Epithelial cell of proximal tubule (primary cell): ENCODE results near the gene IL18. TPM values are rescaled to one million over a fixed set of nuclear protein-coding genes. Genes with fewer than 3 reads are reported as not detected.
A peak's percentile ranks its signal among the peaks of the same experiment; 100 is the strongest.
"Not testable (repeated sequence)": the region's sequence is repeated elsewhere in the genome, so short reads cannot be mapped to it uniquely, and the experiment has no call there.

ENCODE experiments used
- DNase-seq: peaks from one replicate; pipeline ENCODE4 v3.0.0-alpha.2; 2011; ENCODE audit warnings: low read depth
- H3K4me3 ChIP-seq: 2 replicates; pipeline ENCODE4 v1.5.1; 2011; ENCODE audit warnings: low read depth, mild to moderate bottlenecking, low read length
- total RNA-seq: library from RNA; depleted of rRNA; stranded (reverse); fragments of >200 nt; gene quantifications from 2 replicates; pipeline ENCODE4 v1.2.3, GENCODE V29; 2015
- TF ChIP-seq, protein P1 (sequence below): conservative IDR thresholded peaks from 2 replicates; pipeline ENCODE4 v1.5.1; 2012; ENCODE audit warnings: low read depth, mild to moderate bottlenecking, low read length

IL18 gene
- total RNA-seq: 31.3 and 48.5 TPM in 2 replicates

DNA sequence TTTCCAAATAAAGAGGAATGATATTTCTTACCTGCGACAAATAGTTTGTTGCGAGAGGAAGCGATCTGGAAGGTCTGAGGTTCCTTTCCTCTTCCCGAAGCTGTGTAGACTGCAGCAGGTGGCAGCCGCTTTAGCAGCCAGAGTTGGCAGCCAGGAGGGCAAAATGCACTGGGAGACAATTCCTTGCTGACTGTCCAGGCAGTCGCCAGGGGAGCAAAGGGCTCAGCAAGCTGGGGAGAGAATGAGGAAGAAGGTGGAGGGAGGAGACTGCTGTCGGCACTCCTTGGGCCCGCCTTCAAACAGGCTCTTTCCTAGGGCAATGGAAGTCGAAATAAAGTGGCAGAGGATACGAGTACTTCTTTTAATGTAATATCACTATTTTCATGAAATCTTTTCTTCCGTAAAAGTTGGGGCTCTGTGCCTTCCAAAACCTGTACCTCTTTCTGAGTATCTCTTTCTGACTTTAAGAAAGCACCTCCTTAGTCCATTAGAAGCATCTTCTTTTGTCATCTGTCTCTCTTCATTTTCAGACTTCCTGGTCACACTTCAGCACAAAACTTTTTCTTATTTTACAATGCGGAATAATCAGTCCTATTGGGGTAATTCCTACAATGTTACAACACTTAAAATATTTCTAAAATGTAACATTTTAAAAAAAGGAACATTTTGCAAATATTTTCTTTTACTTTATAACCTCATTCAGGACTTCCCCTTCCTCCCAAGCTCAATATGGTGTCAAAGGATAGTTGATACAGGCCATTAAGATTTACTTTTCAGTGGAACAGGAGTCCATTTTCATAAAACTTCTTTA, at the start of gene IL18:
Gene IL18, minus strand, starts transcription at position 220 of the 811 bp plus-strand sequence. CDS start 9,041 bp downstream, outside the sequence.
- no peak for DNase-seq
- peak within 1 kb of the TSS; percentile 61 for H3K4me3 ChIP-seq
- TF ChIP-seq, protein P1, sequence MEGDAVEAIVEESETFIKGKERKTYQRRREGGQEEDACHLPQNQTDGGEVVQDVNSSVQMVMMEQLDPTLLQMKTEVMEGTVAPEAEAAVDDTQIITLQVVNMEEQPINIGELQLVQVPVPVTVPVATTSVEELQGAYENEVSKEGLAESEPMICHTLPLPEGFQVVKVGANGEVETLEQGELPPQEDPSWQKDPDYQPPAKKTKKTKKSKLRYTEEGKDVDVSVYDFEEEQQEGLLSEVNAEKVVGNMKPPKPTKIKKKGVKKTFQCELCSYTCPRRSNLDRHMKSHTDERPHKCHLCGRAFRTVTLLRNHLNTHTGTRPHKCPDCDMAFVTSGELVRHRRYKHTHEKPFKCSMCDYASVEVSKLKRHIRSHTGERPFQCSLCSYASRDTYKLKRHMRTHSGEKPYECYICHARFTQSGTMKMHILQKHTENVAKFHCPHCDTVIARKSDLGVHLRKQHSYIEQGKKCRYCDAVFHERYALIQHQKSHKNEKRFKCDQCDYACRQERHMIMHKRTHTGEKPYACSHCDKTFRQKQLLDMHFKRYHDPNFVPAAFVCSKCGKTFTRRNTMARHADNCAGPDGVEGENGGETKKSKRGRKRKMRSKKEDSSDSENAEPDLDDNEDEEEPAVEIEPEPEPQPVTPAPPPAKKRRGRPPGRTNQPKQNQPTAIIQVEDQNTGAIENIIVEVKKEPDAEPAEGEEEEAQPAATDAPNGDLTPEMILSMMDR: peak; percentile 15

DNA sequence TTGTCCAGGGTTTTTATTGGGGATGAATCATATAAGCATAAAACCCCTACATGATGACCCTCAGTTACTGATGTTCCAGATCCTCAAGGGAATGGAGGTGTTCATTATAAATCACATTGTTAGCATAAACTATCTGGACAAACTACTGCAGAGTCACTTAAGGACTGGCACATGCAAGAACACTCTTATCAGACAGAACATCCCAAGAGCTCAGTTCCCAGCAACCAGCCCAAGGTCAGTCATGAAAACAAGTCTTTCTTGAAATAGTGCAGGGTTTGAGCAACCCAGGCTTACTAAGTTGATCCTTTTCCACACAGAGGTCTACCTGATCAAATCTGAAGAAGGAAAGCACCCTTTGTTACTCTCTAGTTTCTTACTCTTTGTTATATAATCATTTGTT, 48.8 kb upstream of the IL18 start:
- H3K4me3 ChIP-seq: no peak overlapping the region
- DNase-seq: no peak
- TF ChIP-seq, protein P1: no peak

- no peak overlapping the region for H3K4me3 ChIP-seq
- no peak for DNase-seq
- TF ChIP-seq, protein P1: no peak
Observed at GRCh38 chr11:112212290-112212689, 48.4 kb upstream of the IL18 start.

GRCh38 chr11:112211536-112211935, 47.6 kb upstream of the IL18 start:
- no peak for DNase-seq
- TF ChIP-seq, protein P1: no peak
- no peak overlapping the region for H3K4me3 ChIP-seq

DNA sequence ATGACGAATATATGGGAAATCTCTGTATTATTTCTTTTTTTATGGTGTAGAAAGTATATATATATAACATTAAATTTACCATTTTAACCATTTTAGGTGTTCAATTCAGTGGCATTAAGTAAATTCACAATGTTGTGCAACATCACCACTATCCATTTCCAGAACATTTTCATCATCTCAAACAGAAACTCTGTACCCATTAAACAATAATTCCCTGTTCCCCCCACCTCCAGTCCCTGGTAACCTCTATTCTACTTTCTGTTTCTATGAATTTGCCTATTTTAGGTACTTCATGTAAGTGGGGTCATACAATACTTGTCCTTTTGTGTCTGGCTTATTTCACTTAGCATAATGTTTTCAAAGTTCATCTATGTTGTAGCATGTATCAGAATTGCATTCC, 47.0 kb upstream of the IL18 start:
- TF ChIP-seq, protein P1: no peak
- DNase-seq: no peak
- H3K4me3 ChIP-seq: no peak overlapping the region

DNA sequence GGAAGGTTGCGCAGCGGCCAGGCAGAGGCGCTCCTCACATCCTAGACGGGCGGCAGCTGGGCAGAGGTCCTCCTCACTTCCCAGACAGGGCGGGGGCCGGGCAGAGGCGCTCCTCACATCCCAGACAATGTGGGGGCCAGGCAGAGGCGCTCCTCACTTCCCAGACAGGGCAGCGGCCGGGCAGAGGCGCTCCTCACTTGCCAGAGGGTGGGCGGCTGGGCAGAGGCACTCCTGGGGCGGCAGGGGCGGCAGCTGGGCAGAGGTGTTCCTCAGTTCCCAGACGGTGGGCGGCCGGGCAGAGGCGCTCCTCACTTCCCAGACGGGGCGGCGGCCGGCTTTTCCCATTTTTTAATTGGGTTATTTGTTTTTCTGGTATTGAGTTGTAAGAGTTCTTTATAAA, 42.2 kb upstream of the IL18 start:
- DNase-seq: no peak
- H3K4me3 ChIP-seq: no peak overlapping the region
- TF ChIP-seq, protein P1: no peak

- no peak overlapping the region for H3K4me3 ChIP-seq
- DNase-seq: no peak
- TF ChIP-seq, protein P1: no peak
Observed at GRCh38 chr11:112200252-112200651, 36.4 kb upstream of the IL18 start.

- not testable (repeated sequence) for H3K4me3 ChIP-seq, DNase-seq
Observed at GRCh38 chr11:112199101-112199500, 35.2 kb upstream of the IL18 start.
